Mucosa of stomach (tissue), 1 donor: ENCODE results near the gene IL4R.

Experiments
- H3K27me3 ChIP-seq: one replicate; pipeline ENCODE4 v1.7.0; 2013; ENCODE audit warnings: mild to moderate bottlenecking, low read length; ENCODE audit not compliant: control insufficient read depth, insufficient read depth
- H3K36me3 ChIP-seq: one replicate; pipeline ENCODE4 v1.7.0; 2013; ENCODE audit warnings: low read length; ENCODE audit not compliant: control insufficient read depth, insufficient read depth
- H3K4me1 ChIP-seq: one replicate; pipeline ENCODE4 v1.7.0; 2013; ENCODE audit warnings: mild to moderate bottlenecking, low read length; ENCODE audit not compliant: control insufficient read depth, insufficient read depth
- H3K4me3 ChIP-seq: one replicate; pipeline ENCODE4 v1.7.0; 2013; ENCODE audit warnings: low read length
- H3K9ac ChIP-seq: one replicate; pipeline ENCODE4 v1.7.0; 2013; ENCODE audit warnings: mild to moderate bottlenecking, low read length, moderate library complexity
- H3K9me3 ChIP-seq: one replicate; pipeline ENCODE4 v1.7.0; 2013; ENCODE audit warnings: mild to moderate bottlenecking, low read length, moderate library complexity; ENCODE audit not compliant: control insufficient read depth
- donor health status: Pancreatic carcinoma.

Gene IL4R

DNA sequence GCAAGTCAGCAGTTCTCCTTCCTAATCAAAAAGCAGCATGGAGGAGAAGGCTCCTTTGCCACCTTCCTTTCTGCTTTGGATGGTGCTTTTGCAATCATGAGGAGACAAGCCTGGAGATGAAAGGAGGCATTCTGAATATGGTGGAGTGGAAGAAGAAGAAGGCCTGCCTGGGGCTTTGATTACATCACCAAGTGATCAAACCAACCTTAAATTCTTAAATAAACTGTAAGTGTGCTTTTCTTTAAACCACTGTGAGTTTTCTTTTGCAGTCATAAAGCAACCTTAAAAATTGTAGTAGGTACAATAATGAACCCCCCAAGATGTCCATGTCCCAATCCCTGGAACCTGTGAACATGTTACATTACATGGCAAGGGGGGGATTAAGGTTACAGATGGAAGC, 56.5 kb downstream of the IL4R start:
- Histone ChIP-seq H3K4me1 (peaks cover 6% of the 10 kb centered on the region), H3K4me3 (no peak overlapping the region), H3K36me3 (no peaks in the 10 kb centered on the region), H3K27me3 (no peaks in the 10 kb centered on the region), H3K9me3 (no peaks in the 10 kb centered on the region), H3K9ac (no peak overlapping the region)

DNA sequence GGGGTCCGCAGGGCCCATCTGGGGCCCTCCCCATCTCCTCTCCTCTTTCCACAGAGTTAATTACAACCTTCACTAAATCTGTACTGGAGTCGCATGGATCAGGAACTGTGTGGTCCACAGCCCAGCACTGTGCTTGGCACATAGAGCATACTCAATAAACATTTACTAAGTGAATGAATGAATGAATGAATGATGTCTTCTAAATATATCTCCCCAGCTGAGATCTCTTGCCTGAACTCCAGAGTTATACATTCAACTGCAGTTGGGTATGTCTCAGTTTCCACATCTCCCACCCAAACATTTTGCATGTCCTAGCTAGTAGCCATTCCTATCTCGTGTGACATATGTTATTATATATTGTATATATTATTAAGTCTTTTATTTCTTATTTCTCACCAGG, 59.5 kb downstream of the IL4R start:
- H3K9me3 ChIP-seq = no peaks in the 10 kb centered on the region
- H3K36me3 ChIP-seq = no peaks in the 10 kb centered on the region
- H3K27me3 ChIP-seq = no peaks in the 10 kb centered on the region
- H3K9ac ChIP-seq = no peak overlapping the region
- H3K4me1 ChIP-seq = no peaks in the 10 kb centered on the region
- H3K4me3 ChIP-seq = no peak overlapping the region

DNA sequence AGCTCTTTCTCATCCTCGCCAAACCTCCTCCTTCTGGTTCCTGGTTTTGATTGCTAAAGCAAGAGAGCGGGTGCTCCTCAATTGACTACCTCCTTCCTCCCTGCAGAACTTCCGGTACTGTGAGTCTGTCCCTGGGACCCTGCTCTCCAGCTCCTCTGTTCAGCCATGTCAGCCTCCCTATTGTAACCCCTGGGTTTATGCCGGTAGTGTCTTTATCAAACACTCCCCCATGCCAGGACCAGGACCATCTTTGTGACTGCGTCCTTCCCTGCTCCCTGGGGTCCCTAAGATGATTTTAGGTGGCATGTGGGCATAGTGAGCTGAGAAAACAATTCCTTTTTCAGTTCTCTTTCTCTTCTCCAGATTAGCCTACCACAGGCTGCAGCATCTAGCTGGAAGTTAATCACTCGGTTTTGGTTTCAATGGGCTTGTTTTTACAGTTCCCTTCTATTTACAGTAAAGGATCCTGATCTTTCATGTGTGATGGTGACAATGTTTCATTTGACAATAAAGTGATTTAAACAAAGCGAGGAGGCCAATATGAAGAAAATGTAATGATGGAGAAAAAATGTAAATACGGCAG, 60.5 kb downstream of the IL4R start:
- Histone ChIP-seq H3K36me3 (no peaks in the 10 kb centered on the region), H3K4me3 (no peak overlapping the region), H3K9me3 (no peaks in the 10 kb centered on the region), H3K27me3 (no peaks in the 10 kb centered on the region), H3K9ac (no peak overlapping the region), H3K4me1 (no peaks in the 10 kb centered on the region)

DNA sequence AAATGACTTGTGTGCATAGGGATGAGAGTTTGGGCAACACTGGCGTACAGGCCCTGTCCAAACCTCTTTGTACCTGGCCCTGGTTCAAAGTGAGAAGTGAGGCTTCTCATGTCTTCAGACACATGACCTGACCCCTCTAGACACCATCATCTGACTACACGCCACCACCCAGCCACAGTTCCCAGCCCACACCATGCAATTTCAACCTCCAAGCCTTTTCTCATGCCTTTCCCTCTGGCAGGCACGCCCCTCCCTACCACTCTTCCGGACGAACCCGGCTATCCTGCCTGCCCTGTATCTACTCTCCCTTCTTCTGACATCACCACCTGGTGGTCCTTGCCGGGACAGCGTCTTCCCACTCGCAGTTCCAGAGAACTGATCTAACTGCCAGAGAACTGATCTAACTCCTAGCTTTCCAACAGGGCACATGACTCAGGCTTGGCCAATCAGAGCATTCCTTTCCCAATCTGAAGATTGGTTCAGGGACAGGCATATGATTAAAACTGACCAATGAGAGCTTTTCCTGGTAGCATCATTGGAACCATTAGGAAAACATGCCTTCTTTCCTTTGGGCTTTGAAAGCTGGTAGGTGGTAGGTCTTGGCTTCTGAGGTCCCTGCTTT, 61.1 kb downstream of the IL4R start:
- H3K4me3 ChIP-seq = no peak overlapping the region
- no peak overlapping the region for H3K9ac ChIP-seq
- no peaks in the 10 kb centered on the region for H3K9me3 ChIP-seq
- H3K4me1 ChIP-seq = no peaks in the 10 kb centered on the region
- H3K27me3 ChIP-seq = no peaks in the 10 kb centered on the region
- no peaks in the 10 kb centered on the region for H3K36me3 ChIP-seq

DNA sequence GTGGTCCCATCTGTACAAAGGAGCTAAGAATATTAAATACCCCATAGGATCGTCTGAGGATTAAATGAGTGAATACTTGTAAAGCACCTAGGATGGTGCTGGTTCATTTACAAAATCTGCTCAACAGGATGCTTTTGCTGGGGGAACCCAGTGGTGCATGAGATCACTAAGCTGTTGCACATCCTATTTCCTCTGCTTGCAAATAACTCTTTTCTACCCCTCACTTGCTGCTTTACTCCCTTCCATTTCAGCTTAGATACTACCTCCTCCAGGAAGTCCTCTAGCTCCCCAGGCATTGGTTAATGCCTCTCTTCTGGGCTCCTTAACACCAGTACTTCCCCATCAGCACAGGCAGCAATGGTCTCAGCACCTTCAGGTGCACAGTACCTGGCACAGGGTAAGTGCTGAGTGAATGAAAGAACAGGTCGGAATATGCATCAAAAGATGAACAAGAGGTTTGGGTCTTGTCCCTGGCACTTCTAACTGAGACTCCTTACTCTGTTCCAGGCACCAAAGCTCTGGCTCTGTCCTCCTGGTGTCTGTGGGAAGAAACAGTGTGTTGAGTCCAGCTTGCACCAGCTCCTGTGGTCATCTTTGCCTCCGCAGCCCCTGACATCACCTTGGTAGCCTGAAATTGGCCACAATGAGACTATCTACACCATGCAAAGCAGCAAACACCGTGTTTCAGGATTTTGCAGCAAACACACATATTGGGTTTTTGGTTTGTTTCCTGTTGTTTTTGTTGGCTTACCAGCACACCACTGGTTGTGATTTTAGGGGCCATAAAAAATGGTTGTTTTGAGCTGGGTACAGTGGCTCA, 64.1 kb downstream of the IL4R start:
- no peak overlapping the region for H3K9ac ChIP-seq
- H3K9me3 ChIP-seq = no peaks in the 10 kb centered on the region
- H3K27me3 ChIP-seq = no peaks in the 10 kb centered on the region
- H3K4me3 ChIP-seq = no peak overlapping the region
- H3K36me3 ChIP-seq = no peaks in the 10 kb centered on the region
- no peaks in the 10 kb centered on the region for H3K4me1 ChIP-seq

DNA sequence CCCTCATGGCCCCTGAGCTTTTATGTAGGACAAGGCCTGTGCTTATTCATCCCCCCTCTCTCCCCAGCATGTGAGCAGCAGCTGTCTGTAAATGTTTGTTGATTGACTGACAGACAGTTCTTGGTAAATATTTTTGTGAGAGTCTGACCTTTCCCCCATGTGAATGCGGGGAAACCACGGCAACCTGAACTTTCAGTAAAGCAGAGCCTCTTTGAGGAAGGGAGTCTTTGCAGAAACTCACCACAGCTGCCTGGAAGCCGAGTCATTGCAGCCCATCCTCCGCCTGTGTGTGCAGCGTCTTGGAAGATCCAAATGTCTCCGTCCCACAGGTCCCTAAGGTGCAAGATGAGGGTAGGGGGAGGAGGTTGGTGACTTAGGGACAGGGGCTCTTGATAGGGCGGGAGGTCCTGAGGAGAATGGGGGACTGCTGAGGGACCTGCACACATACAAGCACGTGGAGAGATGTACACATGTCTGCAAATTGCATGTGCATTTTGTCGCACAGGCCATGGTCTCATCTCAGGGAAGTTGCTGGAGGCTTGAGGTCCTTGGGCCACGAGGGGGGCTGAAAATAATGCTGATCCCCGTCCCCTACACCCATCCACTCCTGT, 65.2 kb downstream of the IL4R start:
- no peaks in the 10 kb centered on the region for H3K36me3 ChIP-seq
- no peaks in the 10 kb centered on the region for H3K27me3 ChIP-seq
- H3K9me3 ChIP-seq = no peaks in the 10 kb centered on the region
- H3K9ac ChIP-seq = no peak overlapping the region
- no peaks in the 10 kb centered on the region for H3K4me1 ChIP-seq
- no peak overlapping the region for H3K4me3 ChIP-seq

DNA sequence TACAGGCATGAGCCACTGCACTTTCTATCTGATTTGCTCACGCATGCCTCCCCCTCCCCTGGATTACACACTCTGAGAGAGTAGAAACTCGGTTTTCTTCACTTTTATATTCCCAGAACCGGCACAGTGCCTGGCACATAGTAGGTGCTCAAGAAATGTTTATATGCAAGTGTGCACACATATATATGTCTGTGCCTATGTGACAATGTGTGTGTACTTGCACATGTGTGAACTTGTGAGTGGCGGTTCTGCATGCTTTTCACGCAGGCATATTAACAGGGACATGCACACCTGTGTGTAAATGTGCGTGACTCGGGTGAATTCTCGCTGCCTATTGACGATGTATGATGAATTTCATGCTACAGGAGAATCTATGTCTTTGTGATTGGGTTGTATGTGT, 66.1 kb downstream of the IL4R start:
- H3K27me3 ChIP-seq = no peaks in the 10 kb centered on the region
- H3K36me3 ChIP-seq = no peaks in the 10 kb centered on the region
- H3K9me3 ChIP-seq = no peaks in the 10 kb centered on the region
- H3K9ac ChIP-seq = no peak overlapping the region
- no peaks in the 10 kb centered on the region for H3K4me1 ChIP-seq
- no peak overlapping the region for H3K4me3 ChIP-seq

DNA sequence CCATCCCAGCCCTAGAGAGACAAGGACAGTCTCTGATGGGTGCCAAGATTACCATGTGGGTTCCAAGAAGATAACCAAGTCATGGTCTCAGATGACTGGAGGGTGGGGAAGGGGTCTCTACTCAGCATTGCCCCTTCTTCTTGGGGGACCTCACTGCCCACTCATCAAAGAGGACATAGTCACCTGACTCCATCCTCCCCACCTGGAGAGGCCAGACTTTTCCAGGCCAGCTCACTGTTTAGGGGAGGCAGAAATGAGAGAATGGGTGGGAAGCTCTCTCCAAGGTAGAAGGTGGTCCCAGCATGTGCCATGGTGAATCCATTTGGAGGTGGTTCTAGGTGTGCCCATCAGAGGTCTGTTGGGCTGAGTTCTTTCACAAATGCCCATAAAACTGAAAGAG, 67.5 kb downstream of the IL4R start:
- Histone ChIP-seq H3K9me3 (no peaks in the 10 kb centered on the region), H3K4me1 (no peaks in the 10 kb centered on the region), H3K36me3 (no peaks in the 10 kb centered on the region), H3K27me3 (no peaks in the 10 kb centered on the region), H3K9ac (no peak overlapping the region), H3K4me3 (no peak overlapping the region)

DNA sequence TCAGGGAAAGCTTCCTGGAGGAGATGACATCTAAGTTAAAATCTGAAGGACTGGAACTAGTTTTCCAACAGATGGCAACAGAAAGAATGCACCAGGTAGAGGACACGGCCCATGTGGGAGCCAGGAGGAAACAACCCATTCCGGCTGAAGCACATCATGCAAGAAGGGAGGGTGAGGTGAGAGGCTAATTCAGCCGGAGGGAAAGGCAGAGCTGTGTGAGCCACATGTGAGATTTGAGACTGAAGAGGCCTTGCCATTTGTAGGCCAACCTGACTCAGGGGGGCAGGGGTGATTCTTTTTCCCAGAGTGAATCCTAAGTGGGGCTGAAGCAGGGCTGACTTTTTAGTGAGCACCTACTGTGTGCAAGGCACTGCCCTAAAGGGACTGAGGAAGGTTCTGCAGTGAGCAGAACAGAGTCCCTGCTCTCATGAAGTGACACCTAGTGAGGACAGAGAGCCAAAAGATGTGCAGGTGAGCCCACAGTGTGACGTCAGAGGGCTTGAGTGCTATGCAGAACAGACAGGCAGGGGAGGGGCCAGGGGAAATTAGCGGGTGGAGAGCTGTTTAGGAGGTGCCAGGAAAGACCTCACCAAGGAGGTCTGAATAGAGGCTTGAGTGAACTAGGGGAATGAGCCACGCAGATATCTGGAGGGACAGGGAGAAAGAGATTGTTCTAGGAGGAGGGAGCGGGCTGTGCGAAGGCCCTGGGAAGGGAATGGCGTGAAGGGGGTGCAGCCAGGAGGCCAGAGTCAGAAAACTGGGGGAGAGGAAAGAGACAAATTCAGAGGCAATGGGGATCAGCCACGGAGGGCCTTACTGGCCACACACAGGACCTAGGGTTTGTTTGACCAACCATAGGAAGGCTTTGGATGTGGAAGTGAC, 68.4 kb downstream of the IL4R start:
- Histone ChIP-seq H3K4me3 (no peak overlapping the region), H3K9me3 (no peaks in the 10 kb centered on the region), H3K9ac (no peak overlapping the region), H3K36me3 (no peaks in the 10 kb centered on the region), H3K27me3 (no peaks in the 10 kb centered on the region), H3K4me1 (no peaks in the 10 kb centered on the region)

DNA sequence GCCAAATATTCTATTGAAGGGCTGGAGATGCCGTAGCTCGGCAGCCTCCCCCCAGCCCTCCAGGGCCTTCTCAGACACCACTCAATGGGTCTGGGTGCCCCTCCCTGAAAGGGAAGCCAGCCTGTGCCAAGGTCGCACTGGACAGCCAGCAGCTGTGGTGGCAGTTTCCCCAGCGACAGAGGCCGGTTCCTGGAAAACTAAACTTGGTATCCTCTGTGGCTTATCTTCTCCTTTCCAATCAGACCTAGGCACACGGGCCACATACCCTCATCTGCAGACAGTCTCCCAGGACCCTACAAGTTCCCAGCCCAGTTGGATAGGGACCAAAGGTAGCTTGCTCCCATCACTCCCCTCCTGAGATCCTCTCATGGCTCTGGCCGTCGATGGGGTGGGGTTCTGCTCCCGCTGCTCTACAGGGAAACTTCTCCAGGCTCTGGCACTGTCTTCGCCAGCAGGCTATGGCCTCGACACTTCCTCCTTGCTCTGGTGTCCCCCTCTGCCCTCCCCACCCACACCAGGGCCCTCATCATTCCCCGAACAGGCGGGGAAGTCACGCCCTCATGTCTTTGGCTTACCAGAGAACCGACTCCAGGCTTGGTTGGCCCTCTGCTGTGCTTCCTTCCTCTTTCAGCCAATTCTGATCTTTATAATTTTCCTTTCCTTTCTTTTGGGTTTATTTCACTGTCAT, 69.9 kb downstream of the IL4R start:
- no peaks in the 10 kb centered on the region for H3K9me3 ChIP-seq
- H3K4me1 ChIP-seq = no peaks in the 10 kb centered on the region
- H3K9ac ChIP-seq = no peak overlapping the region
- no peaks in the 10 kb centered on the region for H3K27me3 ChIP-seq
- no peak overlapping the region for H3K4me3 ChIP-seq
- H3K36me3 ChIP-seq = no peaks in the 10 kb centered on the region

DNA sequence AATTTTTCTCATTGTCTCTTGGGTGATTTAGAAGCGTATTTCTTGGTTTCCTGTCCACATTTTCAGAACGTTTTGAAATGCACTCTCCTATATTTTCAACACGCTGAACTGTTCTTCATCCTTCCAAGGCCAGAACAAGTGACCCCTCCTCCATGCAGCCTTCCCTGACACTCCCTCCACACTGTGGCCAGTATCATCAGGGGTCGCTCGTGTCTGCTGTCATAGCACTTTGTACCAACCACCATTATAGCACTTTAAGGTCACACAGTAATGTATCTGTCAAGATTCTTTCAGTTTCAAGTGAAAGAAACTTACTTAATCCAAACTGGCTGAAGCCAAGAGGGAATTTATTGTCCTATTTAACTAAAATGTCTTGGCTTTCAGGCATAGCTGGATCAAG, 70.7 kb downstream of the IL4R start:
- Histone ChIP-seq H3K27me3 (no peaks in the 10 kb centered on the region), H3K36me3 (no peaks in the 10 kb centered on the region), H3K4me1 (no peaks in the 10 kb centered on the region), H3K9me3 (no peaks in the 10 kb centered on the region), H3K9ac (no peak overlapping the region), H3K4me3 (no peak overlapping the region)
